SU-DHL-6 (cell line): Measurements from ENCODE around the gene OR52E5.

Experiments used
- H2AFZ ChIP-seq: fragments of 200-600 bp; sonication (generic); 2 replicates; pipeline ENCODE4 v1.6.1; 2014; ENCODE audit warnings: low read depth, mild to moderate bottlenecking, moderate library complexity, mixed read lengths, antibody characterized with exemption, low read length; ENCODE audit not compliant: severe bottlenecking
- H3F3A ChIP-seq: fragments of 200-600 bp; shearing (Covaris generic); 2 replicates; pipeline ENCODE4 v1.6.0; 2016; ENCODE audit warnings: antibody characterized with exemption, mild to moderate bottlenecking; ENCODE audit not compliant: insufficient read depth
- H3K27ac ChIP-seq: fragments of 200-600 bp; sonication (generic); 2 replicates; pipeline ENCODE4 v1.5.1; 2016; ENCODE audit warnings: low read depth, mild to moderate bottlenecking, low read length, moderate library complexity, mixed read lengths
- H3K27me3 ChIP-seq: fragments of 200-600 bp; sonication (generic), shearing (Covaris generic); 2 replicates; pipeline ENCODE4 v1.6.0; 2014; ENCODE audit warnings: mild to moderate bottlenecking, low read length
- H3K36me3 ChIP-seq: fragments of 200-600 bp; sonication (generic); 2 replicates; pipeline ENCODE4 v1.6.1; 2014; ENCODE audit warnings: mild to moderate bottlenecking, low read length, mixed read lengths
- H3K4me2 ChIP-seq: fragments of 300-600, 200-600 bp; shearing (Covaris generic), sonication (generic); 2 replicates; pipeline ENCODE4 v1.6.0; 2014; ENCODE audit warnings: low read length, low read depth, mild to moderate bottlenecking; ENCODE audit not compliant: poor library complexity, severe bottlenecking
- H3K4me3 ChIP-seq: fragments of 200-600 bp; sonication (generic); 2 replicates; pipeline ENCODE4 v1.5.1; 2014; ENCODE audit warnings: antibody characterized with exemption, low read length, mild to moderate bottlenecking, mixed read lengths; ENCODE audit not compliant: insufficient read depth, poor library complexity, severe bottlenecking
- H3K79me2 ChIP-seq: fragments of 200-600 bp; sonication (generic); 2 replicates; pipeline ENCODE4 v1.6.1; 2014; ENCODE audit warnings: mild to moderate bottlenecking, low read length, moderate library complexity; ENCODE audit not compliant: insufficient read depth
- H3K9ac ChIP-seq: fragments of 200-600 bp; sonication (generic); 2 replicates; pipeline ENCODE4 v1.7.0; 2014; ENCODE audit warnings: mild to moderate bottlenecking, low read length
- H3K9me2 ChIP-seq: fragments of 200-600 bp; sonication (generic); replicated peaks from 2 replicates; pipeline ENCODE4 v1.6.1; 2014; ENCODE audit warnings: low read length; ENCODE audit not compliant: insufficient read depth
- H3K9me3 ChIP-seq: fragments of 200-600 bp; sonication (generic); 2 replicates; pipeline ENCODE4 v1.6.1; 2014; ENCODE audit warnings: low read length, mixed read lengths; ENCODE audit not compliant: insufficient read depth
- H4K20me1 ChIP-seq: fragments of 200-600 bp; sonication (generic); 2 replicates; pipeline ENCODE4 v1.6.1; 2014; ENCODE audit warnings: low read depth, mild to moderate bottlenecking, antibody characterized with exemption, low read length, moderate library complexity, mixed read lengths
- CTCF ChIP-seq: fragments of 200-600 bp; sonication (generic); IDR thresholded peaks from one replicate; pipeline ENCODE4 v1.5.1; 2017; ENCODE audit warnings: antibody characterized with exemption, mild to moderate bottlenecking, low read length, moderate library complexity; ENCODE audit not compliant: insufficient read depth, poor library complexity, severe bottlenecking
- EZH2phosphoT487 ChIP-seq: fragments of 200-600 bp; sonication (generic), shearing (Covaris generic); conservative IDR thresholded peaks from 2 replicates; pipeline ENCODE4 v1.6.1; 2018; ENCODE audit warnings: mild to moderate bottlenecking, antibody characterized with exemption, low read length, moderate library complexity, mixed read lengths

OR52E5 gene

GRCh38 chr11:5938603-5938965 lies 45.6 kb downstream of the OR52E5 start:
- H3K4me3 ChIP-seq = no peak overlapping the region
- no peaks in the 10 kb centered on the region for H3K9me2 ChIP-seq
- H3K4me2 ChIP-seq = no peak overlapping the region
- TF ChIP-seq CTCF = no peak
- TF ChIP-seq EZH2phosphoT487 = no peak
- no peak overlapping the region for H2AFZ ChIP-seq
- H3K27me3 ChIP-seq = no peaks in the 10 kb centered on the region
- H4K20me1 ChIP-seq = no peaks in the 10 kb centered on the region
- no peaks in the 10 kb centered on the region for H3F3A ChIP-seq
- no peaks in the 10 kb centered on the region for H3K9me3 ChIP-seq
- no peaks in the 10 kb centered on the region for H3K79me2 ChIP-seq
- no peak overlapping the region for H3K27ac ChIP-seq
- H3K36me3 ChIP-seq = no peaks in the 10 kb centered on the region
- H3K9ac ChIP-seq = no peak overlapping the region

GRCh38 chr11:5940748-5941147 lies 47.7 kb downstream of the OR52E5 start:
- Histone ChIP-seq H3K9me2 (no peaks in the 10 kb centered on the region), H3K4me2 (no peak overlapping the region), H3K9me3 (no peaks in the 10 kb centered on the region), H3K9ac (no peak overlapping the region), H3K27ac (no peak overlapping the region), H3F3A (no peaks in the 10 kb centered on the region), H4K20me1 (no peaks in the 10 kb centered on the region), H2AFZ (no peak overlapping the region), H3K79me2 (no peaks in the 10 kb centered on the region), H3K4me3 (no peak overlapping the region), H3K27me3 (no peaks in the 10 kb centered on the region), H3K36me3 (no peaks in the 10 kb centered on the region)
- no peak for TF ChIP-seq EZH2phosphoT487
- no peak for TF ChIP-seq CTCF

- no peak within 1 kb of the TSS for H3K9ac ChIP-seq
- H3K4me3 ChIP-seq = no peak within 1 kb of the TSS
- no peaks in the 10 kb centered on the region for H3F3A ChIP-seq
- no peak within 1 kb of the TSS for H2AFZ ChIP-seq
- H3K4me2 ChIP-seq = no peak within 1 kb of the TSS
- TF ChIP-seq EZH2phosphoT487 (no peak), CTCF (no peak)
- no peaks in the 10 kb centered on the region for H3K9me3 ChIP-seq
- no peaks in the 10 kb centered on the region for H4K20me1 ChIP-seq
- no peaks in the 10 kb centered on the region for H3K79me2 ChIP-seq
- H3K9me2 ChIP-seq = no peaks in the 10 kb centered on the region
- H3K36me3 ChIP-seq = no peaks in the 10 kb centered on the region
- H3K27me3 ChIP-seq = no peaks in the 10 kb centered on the region
- H3K27ac ChIP-seq = no peak within 1 kb of the TSS
These were observed 48.9 kb downstream of the OR52E5 start, which contains the start of gene OR56A3 for GRCh38 chr11:5941951-5942350. TSS of gene OR56A3 (plus strand) at chr11:5942251. CDS start at chr11:5947347, 5,096 bp downstream.
